Left forelimb (tissue), 1 donor: ENCODE results near the gene RSPO4.
"Not testable (repeated sequence)": the region's sequence is repeated elsewhere in the genome, so short reads cannot be mapped to it uniquely, and the experiment has no call there.

Experiments used
- DNase-seq: peaks from one replicate; pipeline ENCODE4 v3.0.0-alpha.2; 2018; ENCODE audit warnings: low spot score

Gene RSPO4

DNA sequence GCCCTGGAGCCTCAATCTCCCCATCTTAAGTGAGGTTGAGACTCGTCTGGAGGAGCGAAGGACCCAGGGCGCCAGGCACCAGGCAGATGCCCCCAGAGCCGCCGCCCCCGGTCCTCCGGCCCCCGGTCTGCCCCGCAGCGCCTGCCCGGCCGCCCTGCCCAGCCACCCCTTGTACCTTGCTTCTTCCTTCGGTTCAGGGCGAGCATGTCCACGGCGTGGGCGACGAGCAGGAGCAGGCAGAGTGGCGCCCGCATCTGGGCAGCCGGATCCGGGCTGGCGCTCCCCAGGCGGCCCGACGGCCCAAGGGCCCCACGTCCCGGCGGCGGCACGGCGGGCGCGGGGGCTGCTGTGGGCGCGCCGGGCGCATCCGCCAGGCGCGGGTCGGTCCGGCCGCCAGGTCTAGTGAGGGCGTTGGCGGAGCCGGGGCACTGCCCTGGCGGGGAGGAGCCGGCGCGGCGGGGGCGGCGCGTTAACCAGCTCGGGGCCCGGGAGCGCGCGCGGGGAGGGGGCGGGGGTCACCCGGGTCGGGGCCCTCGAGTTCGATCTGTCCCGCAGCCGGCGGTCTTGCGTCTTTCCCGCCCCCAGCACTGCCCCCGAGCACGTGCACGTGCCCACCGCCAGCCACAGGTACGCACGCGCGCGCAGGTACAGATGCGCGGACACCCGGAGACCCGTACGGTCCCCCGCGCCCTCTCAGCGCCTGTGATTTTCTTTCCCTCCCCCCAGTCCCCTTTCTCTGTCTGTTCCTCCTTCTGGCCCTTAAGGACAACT lies at the start of gene RSPO4:
Gene RSPO4, minus strand, starts transcription at position 401 of the 771 bp plus-strand sequence. Its CDS starts 147 bp downstream, at position 254.
- peak; percentile 58 for DNase-seq

DNA sequence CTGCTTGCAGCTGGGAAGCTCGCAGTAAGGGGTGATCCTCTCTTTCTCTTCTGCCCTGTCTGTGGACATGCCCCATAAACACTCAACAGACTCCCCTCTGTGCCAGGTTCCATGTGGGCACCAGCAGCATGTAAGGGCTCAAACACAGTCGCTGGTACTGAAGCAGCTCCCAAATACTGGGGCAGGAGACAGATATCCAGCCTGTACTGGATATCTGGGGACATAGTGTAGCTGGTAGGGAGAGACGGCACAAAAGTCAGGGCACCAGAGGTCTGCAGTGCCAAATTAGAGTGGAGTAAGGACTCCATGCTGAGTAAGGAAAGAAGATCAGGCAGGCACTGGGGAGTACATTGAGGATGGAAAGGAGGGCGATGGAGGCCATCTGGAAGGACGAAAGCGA lies 48.3 kb upstream of the RSPO4 start:
- DNase-seq = no peak

DNA sequence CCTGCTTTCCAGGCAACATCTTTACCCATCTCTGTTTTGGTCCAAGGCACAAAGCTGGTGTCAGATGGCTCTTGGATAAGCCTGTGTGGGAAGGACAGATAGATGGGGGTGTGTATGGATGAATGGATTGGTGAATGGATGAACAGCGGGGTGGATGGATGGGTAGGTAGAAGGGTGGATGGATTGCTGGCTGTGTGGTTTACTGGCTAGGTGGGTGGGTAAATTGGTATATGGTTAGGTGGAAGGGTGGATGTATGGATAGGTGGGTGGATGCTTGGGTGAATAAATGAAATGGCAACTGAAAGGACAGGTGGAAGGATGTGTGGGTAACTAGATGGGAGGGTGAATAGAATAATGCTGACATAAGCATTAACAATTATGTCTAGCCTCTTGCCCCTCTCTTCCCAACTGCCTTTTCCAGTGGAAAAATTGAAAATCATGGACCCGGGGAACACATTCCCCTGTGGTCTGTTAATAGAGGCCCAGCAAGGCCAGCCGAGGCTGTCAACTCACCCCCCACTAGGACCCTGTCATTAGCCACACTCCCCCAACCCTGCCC lies 43.8 kb upstream of the RSPO4 start:
- no peak for DNase-seq

DNA sequence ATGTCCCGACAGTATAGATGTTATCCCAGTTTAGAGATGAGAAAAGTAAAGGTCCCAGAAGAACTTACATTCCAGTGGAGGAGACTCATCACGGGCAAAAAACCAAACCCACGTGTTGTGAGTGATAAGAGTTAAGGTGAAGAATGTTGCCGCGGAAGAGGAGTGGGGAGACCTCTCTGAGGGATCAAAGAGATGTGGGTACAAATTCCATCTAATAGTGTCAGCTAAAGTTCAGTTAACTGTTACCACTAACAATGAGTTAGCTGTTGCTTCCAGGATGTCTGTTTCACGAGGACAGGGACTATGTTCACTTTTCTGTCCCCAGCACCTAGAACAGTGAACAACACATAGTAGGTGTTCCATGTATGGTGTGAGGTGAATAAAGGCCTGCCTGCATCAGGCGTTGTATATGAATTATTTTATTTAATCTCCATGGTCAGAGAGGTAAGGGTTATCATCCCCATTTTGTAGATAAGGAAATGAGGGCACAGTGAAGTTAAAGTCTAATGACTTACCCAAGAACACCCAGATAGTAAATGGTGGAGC lies 39.8 kb upstream of the RSPO4 start:
- DNase-seq = peak; percentile 28

DNA sequence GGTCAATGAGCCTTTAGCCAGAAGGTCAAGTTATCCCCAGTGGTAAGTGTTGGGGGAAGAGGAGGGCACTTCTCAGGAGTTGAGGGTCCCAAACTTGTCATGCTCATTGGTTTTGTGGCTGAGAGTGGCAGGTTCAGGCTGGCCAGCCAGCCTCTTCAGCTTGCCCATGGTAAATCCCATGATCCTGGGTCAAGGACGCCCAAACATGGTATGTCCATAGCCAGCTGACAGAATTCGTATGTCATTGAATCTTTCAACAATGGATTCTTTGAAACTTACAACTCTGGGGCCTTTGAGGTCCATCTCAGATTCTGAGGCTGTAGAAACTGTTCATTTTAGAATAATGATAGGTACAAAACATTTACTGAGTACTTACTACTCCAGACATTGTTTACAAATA lies 36.1 kb upstream of the RSPO4 start:
- DNase-seq = no peak

DNA sequence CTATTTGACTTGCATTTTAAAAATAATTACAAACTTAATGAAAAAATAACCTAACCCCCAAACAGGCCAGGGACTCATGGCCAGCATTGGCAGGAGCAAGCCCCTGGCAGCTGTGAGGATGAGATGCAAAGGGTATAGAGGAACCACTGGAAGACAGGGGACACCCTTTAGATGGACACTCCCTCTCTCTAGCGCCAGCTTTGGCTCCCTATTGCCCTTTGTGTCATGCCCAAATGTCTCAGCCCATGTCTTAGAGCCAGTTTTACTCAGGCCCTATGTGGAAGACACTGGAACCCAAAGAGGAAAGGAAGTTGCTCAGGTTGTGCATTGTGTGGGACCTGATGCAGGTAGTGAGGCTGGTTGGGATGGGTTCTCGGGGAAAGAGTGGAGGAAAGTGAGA lies 34.9 kb upstream of the RSPO4 start:
- DNase-seq = no peak

DNA sequence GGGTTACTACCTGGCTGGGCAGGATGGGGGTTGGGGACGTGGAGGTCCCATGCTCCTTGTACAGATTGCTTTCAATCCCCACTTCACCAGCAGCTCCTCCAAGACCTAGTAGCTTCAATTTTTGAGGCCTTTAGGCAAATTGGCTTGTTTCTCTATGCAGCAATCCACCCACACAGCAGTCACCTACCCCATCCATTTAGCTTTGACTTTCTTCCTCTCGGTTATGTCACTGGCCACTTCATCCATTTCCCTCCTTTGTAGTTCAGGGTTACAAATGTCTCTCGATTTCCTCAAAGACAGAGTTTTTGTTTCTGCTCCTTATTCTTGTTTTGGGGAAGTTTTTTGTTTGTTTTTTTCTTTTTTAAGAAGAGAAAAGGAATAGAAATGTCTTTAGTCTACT lies 33.4 kb upstream of the RSPO4 start:
- DNase-seq = no peak

DNA sequence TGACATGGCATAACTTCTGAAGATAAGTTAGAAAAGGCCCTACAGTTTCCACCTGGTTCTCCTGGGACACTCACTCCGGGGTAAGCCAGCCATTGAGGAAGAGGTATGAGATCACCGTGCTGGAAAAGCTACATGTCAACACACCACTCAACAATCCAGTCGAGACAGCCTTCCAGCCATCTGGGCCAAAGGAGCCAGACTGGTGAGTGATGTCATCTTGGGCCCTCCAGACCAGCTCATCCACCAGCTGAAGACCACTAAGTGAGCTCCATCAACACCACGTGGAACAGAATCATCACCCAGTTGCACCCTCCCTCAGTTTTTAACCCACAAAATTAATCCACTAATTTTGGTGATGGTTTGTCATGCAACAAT lies 32.3 kb upstream of the RSPO4 start:
- DNase-seq = no peak

DNA sequence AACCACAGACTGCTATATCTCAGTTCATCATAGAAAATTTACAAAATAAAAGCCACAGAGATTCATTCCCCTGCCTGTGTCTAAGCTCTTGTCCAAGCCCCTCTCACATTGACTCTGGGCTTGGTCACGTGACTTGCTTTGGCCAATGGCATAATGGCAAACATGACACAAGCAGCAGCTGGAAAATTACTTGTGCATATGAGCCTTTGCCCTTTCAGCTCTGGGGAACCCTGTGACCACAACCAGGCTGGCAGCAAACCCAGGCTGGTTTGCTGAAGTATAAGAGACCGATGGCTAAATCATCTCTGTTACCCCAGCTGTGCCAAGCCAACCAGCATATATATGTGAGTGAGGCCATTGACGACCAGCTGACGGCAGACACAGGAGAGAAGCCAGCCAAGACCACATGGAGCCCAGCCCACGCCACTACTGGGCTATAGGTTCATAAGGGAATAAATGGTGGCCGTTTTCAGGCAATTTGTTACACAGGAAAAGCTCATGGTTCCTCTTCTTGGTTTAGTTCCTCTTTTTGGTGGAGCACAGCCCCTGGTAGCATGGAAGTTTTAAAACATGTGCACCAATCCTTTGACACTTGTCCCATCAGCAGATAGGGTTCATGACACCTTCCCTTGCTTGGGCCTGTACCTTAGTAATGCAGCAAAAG lies 31.8 kb upstream of the RSPO4 start:
- peak; percentile 33 for DNase-seq

DNA sequence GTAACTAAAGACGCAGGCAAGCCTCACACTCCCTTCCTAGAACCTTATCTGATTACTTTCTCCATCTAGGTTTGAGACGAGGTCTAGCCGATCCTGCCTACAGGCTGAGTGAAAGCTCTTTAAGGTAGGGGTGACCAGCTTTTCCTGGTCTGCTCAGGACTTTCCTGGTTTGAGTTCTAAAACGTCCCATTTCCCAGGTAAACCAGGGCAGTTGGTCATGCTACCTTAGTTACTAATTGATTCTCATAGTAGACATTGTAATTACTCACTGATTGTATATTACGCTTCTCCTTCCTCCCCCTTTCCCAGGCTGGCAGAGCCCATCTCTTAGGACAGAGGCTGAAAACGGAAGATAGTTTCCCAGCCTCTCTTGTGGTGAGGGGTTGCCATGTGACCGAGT lies 27.9 kb upstream of the RSPO4 start:
- peak; percentile 14 for DNase-seq

DNA sequence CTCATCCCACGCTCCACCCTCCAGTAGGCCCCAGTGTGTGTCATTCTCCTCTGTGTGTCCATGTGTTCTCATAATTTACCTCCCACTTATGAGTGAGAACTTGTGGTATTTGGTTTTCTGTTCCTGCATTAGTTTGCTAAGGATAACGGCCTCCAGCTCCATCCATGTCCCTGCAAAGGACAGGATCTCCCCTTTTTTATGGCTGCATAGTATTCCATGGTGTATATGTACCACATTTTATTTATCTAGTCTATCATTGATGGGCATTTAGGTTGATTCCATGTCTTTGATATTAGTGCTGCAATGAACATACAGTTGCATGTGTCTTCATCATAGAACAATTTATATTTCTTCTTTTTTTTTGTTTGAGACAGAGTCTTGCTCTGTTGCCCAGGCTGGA lies 24.1 kb upstream of the RSPO4 start:
- DNase-seq = not testable (repeated sequence)

DNA sequence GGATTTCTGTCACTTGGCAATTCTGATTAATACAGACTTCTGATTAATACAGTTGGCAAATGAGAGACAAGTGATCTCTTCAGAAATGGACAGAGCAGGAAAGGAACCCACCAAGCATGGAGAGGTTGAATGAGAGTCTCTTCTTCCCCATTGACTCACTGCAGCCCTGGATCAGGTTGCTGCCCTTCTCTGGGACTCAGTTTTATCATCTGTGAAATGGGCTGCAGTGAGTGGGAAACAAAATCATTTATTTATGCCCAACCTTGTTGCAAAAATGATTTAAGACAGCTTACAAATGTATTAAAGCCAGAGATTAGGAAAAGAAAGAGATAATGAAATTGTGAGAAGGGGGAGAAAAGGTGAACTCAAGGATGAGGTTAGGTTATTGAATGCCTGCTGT lies 20.8 kb upstream of the RSPO4 start:
- DNase-seq = no peak

DNA sequence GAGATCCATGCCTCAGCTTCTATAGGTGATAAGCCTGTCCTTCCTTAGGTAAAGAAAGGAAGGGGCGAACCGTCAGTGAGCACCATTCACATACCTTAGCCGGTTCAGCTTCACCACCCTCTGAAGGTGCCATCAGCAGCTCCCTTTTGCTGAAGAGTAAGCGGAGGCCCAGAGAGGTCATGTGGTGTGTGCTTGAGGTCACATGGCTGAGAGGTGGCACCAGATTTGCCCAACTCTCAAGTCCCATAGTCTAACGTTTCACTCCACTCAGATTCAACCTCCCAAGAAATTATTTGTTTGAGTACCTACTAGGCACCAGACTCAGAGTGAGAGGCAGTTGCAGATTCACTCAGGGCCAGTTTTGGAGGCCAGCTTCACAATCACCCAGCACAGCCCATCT lies 18.5 kb upstream of the RSPO4 start:
- DNase-seq = no peak

DNA sequence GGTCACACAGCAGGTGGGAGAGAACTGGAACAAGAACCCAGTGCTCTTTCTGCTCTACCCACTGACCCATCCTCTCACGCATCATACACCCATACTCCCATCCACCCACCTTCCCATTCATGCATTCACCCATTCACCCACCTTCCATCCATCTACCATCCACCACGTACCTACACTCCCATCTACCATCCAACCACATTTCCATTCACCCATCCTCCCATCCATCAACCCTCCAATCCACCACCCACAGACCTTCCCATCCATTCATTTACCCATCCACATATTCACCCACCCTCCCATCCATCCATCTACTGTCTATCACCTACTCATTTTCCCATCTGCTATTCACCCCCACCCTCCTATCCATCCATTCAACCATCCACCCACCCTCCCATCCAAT lies 17.2 kb upstream of the RSPO4 start:
- peak; percentile 23 for DNase-seq

DNA sequence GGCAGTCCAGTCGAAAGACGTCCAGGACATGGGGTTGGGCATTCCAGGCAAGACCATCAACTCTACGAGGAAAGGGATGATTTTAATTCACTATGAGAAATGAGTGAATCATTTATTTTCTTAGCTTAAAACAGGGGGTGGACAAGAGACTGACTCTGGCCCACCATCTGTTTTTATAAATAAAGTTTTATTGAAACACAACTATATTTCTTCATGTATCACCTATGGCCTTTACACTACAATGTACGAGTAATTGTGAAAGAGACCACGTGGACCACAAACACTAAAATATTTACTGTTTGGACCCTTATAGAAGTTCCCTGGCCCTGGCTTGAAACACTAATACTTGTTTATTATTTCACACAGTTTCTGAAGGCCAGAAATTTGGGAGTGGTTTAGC lies 15.6 kb upstream of the RSPO4 start:
- DNase-seq = no peak

DNA sequence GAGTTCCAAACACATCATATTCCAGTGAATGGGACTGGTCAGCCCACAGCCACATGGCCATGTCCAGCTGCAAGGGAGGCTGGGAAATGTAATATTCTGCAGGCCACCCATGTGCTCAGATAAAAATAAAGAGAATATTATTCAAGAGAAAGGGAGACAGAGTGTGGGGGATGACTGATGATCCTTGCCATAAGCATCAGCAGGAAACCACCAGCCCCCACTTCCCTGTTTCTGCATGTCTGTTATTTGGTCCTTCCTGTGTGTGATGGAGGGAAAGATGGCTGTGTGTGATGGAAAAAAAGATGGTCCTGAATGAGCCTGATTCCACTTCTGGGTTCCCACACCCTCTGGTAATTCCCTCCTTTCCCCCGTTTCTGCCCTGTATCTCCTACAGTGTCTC lies 13.1 kb upstream of the RSPO4 start:
- DNase-seq = no peak

DNA sequence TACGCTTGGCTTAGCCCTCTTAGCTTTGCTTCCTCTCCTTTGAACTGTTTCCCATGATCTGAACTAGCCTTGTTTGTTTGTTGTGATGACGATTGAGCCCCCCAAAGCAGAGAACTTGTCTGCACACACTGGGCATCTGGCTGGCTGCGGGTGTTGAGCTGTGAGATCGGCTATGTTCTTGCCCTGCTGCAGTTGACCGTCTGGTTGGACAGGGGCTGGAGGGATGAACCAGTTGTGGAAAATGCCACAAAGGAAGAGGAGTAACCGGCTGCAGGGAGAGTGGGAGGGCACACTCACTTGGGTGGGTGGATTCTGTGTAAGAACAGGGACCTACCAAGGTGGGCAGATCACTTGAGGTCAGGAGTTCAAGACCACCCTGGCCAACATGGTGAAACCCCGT lies 12.4 kb upstream of the RSPO4 start:
- DNase-seq = no peak

DNA sequence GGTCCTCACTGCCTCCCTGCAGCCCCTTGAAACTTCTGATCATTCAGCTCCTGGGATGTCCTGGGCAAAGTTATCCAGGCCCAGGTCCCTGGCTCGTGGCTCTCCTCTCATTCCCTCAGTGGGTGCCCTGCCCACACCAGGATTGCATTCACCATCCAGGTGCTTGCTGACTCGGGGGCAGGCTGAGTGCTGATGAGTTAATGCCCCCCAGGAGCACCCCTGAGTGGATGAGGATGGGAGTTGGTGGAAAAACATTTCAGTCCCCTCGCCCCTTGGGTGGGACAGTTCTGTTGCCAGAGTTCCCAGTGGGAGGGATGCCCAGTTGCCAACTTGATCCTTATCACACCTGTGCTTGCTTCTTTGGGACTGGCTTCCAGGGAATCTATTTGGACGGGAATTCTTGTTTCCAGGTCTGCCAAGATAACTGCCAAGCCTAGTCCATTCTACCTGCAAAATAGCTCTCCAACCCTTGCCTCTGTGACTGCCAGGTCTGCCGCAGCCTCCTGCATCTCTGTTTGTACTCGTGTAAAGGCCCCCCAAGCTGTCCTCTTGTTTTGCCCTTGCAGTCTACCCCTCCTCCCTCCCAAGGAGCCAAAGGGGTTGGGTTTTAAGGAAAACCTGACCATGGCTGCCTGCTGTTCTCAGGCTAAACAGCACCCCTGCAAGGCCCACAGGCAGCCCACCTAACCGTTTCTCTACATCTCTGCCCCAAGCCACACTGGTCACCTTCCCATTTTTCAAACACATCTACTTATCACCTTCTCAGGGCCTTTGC lies 11.6 kb upstream of the RSPO4 start:
- no peak for DNase-seq

DNA sequence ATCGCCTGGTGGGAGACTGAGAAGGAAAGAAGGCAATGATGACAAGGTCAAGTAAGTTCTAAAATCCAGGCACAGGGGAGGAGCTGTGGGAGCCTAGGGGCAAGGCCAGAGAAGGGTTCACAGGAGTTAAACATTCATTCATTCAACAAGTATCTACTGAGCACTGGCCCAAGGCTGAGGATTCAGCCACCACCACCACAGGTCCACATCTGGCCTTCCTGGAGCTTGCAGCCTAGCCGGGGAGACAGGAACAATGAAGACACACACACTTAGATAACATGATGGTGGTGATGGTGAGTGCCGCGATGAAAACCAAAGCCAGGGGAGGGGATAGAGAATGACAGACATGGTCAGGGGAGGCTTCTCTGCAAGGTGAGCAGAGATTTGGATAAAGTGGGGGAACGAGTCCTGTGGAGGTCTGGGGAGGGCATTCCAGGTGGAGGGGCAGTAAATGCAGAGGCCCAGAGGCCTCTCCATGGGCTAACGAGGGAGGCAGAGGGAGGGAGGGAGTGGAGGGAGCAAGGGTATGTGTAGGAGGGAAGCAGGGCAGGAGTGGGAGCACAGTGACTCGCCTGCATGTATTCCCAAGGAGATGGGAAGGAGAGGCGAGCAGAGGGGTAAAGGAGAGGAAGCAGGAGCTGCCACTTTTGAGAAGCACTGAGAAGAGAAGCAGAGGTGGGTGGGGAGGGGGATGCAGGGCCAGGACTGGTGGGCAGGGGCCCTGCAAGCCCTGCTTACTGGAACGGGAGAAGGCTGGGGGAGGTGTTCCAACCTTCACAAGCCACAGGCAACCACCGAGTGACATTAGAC lies 10.5 kb upstream of the RSPO4 start:
- DNase-seq = no peak

DNA sequence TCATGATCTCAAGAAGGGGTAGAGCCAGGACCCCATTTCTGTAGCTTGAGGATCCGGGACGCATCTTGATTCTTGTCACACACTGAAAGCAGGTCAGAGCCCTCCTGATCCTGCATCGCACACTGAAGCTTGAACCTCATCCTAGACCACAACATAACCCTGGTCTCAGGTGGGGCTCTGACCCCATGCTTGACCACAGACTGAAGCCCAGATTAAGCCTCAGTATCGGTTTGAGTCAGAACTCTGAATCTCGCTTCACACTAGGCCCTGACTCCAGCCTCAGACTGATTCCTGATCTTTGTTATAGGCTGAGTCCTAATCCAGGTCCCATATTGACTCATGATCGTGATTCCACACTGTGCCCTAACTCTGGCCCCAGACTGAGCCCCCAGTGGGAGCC lies 8.5 kb upstream of the RSPO4 start:
- DNase-seq = no peak

DNA sequence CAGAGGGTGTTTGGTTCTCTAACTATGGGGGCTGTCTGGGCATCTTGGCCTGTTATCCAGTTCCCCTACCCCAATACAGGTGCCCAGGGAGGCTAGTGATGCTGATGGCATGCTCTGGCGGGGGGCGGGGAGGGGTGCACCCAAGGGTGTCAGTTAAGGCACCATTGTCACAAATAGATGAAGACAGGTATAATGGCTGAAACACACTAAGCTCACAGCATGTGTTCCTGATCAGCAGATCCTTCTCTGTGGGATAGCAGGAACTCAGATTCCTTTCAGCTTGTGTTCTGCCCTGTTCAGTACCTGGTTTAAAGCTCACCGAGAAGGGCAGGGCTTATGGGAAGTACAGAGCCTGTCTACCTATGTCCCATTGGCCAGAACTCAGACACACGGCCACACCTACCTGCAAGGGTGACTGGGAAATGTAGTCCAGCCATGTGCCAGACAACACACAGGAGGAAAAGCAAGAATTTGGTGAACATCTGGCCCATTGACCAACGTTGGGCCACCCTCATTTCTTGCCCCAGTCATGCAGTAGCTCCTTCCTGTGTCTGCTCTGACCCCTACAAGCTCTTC lies 3.4 kb upstream of the RSPO4 start:
- DNase-seq = no peak
